ENCODE data around the gene ASPG.
A peak's percentile ranks its signal among the peaks of the same experiment; 100 is the strongest.

The ASPG gene

GRCh38 chr14:104121142-104121541 is 35.6 kb downstream of the ASPG start:
- no peak for DNase-seq (ENCODE audit: low read depth)
- H3K4me3 ChIP-seq (ENCODE audit: low read length): no peak overlapping the region
- TF ChIP-seq CTCF (conservative IDR thresholded peaks at IDR 0.05; ENCODE audit: low read length): no peak

GRCh38 chr14:104123879-104124278 is 38.4 kb downstream of the ASPG start:
- H3K4me3 ChIP-seq (ENCODE audit: low read length): no peak overlapping the region
- TF ChIP-seq CTCF (conservative IDR thresholded peaks at IDR 0.05; ENCODE audit: low read length): no peak
- no peak for DNase-seq (ENCODE audit: low read depth)

- H3K4me3 ChIP-seq (ENCODE audit: low read length): no peak overlapping the region
- DNase-seq (ENCODE audit: low read depth): no peak
- TF ChIP-seq CTCF (conservative IDR thresholded peaks at IDR 0.05; ENCODE audit: low read length): no peak
Measured at GRCh38 chr14:104125011-104125410, 39.5 kb downstream of the ASPG start.

GRCh38 chr14:104126753-104127152 is 41.3 kb downstream of the ASPG start:
- no peak for TF ChIP-seq CTCF (conservative IDR thresholded peaks at IDR 0.05; ENCODE audit: low read length)

GRCh38 chr14:104128981-104129380 is 43.5 kb downstream of the ASPG start:
- DNase-seq (ENCODE audit: low read depth): no peak
- TF ChIP-seq CTCF (conservative IDR thresholded peaks at IDR 0.05; ENCODE audit: low read length): no peak
- no peak overlapping the region for H3K4me3 ChIP-seq (ENCODE audit: low read length)

More at GRCh38 chr14:104126753-104127152, 41.3 kb downstream of the ASPG start:
- DNase-seq (ENCODE audit: low read depth): no peak
- no peak overlapping the region for H3K4me3 ChIP-seq (ENCODE audit: low read length)

GRCh38 chr14:104129556-104129955 is 44.1 kb downstream of the ASPG start:
- no peak for TF ChIP-seq CTCF (conservative IDR thresholded peaks at IDR 0.05; ENCODE audit: low read length)
- no peak overlapping the region for H3K4me3 ChIP-seq (ENCODE audit: low read length)
- DNase-seq (ENCODE audit: low read depth): no peak

- peak; percentile 4 for DNase-seq (ENCODE audit: low read depth)
- TF ChIP-seq CTCF (conservative IDR thresholded peaks at IDR 0.05; ENCODE audit: low read length): peak; percentile 36
Measured at GRCh38 chr14:104130974-104131651, 45.6 kb downstream of the ASPG start.

More at GRCh38 chr14:104130974-104131651, 45.6 kb downstream of the ASPG start:
- H3K4me3 ChIP-seq (ENCODE audit: low read length): no peak overlapping the region

All from AG10803 (cell line).